ENCODE measurements around the gene BOK. TPM values are rescaled to one million over a fixed set of nuclear protein-coding genes. Genes with fewer than 3 reads are reported as not detected.

BOK gene
- total and polyA plus RNA-seq, 2 donors (not counting 3 experiments of a cell fraction or from before 2014, with no cell fraction given) = 76.0 to 95.5 TPM

DNA sequence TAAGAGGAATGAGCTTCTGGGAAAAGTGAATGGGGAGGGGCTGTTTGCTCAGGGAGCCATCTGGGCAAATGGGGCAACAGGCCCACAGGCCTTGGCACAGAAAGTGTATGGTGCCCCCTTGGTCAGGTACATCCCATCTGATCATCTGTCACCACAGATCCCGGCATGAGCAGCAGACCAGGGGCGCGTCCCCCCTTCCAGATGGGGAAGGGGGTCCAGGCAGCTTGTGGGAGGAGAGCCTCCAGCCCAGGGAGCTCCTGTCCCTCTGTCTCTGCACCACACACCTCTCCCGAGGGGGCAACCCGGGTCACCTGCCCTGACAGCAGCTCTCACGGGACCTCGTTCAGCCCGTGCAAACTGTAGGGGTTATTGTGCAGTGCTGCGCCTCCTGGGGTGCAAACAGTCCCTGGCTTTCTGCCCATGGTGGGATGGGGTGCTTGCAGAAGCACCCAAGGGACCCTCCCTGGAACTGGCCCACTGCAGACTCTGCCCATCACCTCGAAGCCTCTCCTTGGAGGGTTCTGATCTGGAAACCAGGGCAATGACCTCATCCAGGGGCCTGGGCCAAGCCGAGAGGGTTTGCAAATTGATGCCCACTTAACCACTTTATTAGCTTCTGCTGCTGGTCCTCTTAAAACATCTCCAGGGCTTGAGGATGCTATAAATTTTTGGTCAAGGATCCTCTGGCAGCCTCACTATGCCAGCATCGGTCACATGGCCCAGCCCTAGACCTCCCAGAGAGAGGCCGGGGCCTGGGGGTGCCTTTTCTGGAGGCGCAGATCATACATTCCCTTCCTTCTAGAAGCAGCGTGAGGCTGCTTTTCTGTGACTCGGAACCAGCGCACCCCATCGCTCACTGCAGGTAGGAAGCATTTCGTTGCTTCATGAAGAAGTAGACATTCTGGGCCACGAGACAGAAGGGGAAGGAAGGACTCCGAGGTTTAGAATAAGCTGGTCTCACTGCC, 7.6 kb upstream of the BOK start:
- DNase-seq (ENCODE audit: low read depth, low spot score) (no peak), FAIRE-seq (no peak)
- H3K4me1 ChIP-seq (ENCODE audit: control insufficient read depth, extremely low read depth, insufficient read depth, low read length) = peaks cover 26% of the 10 kb centered on the region
- intact Hi-C loops (cut with micrococcal nuclease) (no loop called here), dilution Hi-C loops (cut with MboI; ENCODE audit: extremely low pct_ligation_motif_present, low sequenced_read_pairs) (no loop called here)
- no TSS peak for BruUV-seq (replicated peaks)
- no peak overlapping the region for H3K4me2 ChIP-seq (ENCODE audit: insufficient read depth, low read length)
- no peaks in the 10 kb centered on the region for H3K9me1 ChIP-seq (replicated peaks; ENCODE audit: control insufficient read depth, extremely low read depth, insufficient read depth, low read length)
- H3K27me3 ChIP-seq (ENCODE audit: control insufficient read depth in 2 of 2, insufficient read depth in 2 of 2, low read length in 2 of 2) = no peaks in the 10 kb centered on the region
- TF ChIP-seq JUN (IDR thresholded peaks at IDR 0.05; ENCODE audit: borderline replicate concordance, insufficient read depth, insufficient read length, low read depth) (no peak), POLR2A (IDR thresholded peaks at IDR 0.05; ENCODE audit: low read depth, low read length) (no peak)
- H3K9me3 ChIP-seq (replicated peaks; ENCODE audit: control insufficient read depth, insufficient read depth, low read length) = no peaks in the 10 kb centered on the region
- CTCF ChIA-PET = no interaction called here
- no peak overlapping the region for H3K9ac ChIP-seq (replicated peaks; ENCODE audit: extremely low read depth, insufficient read depth, low read length)
- H3K4me3 ChIP-seq (replicated peaks in 1 of 3; ENCODE audit: insufficient read depth in 1 of 3, low read depth in 1 of 3, low read length in 3 of 3) = no peak overlapping the region
- no peak overlapping the region for H3K27ac ChIP-seq (ENCODE audit: insufficient read depth, low read depth, low read length)
- H3K36me3 ChIP-seq (ENCODE audit: control insufficient read depth in 2 of 2, extremely low read depth in 1 of 2, insufficient read depth in 2 of 2, low read length in 2 of 2) = no peaks in the 10 kb centered on the region
- no peaks in the 10 kb centered on the region for H3K79me2 ChIP-seq (ENCODE audit: control insufficient read depth, insufficient read depth, low read length)
- POLR2A ChIA-PET = no interaction called here
- H2AFZ ChIP-seq (ENCODE audit: low read depth, low read length) = no peak overlapping the region
- H4K20me1 ChIP-seq (replicated peaks; ENCODE audit: control insufficient read depth, extremely low read depth, insufficient read depth, low read length) = no peaks in the 10 kb centered on the region

DNA sequence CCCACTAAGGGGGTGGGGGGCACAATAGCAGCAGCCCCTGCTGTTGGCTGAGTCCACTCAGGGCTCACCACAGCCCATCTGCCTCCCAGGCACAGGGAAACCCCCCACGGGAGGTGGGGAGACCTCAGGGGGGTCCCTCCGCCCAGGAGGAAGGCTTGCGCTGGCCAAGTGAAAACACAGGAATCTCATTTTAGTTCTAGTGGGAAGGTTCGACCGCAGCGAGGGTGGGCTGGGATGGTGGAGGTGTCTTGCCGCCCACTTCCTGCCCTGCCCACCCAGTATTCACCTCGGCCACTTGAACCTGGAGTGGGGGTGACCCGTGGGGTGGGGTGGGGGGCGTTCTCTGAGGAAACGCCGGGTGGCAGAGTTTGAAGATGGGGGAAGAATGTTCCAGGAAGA, 6.9 kb upstream of the BOK start:
- FAIRE-seq (no peak), DNase-seq (ENCODE audit: low read depth, low spot score) (no peak)
- Histone ChIP-seq H3K9me3 (replicated peaks; ENCODE audit: control insufficient read depth, insufficient read depth, low read length) (no peaks in the 10 kb centered on the region), H4K20me1 (replicated peaks; ENCODE audit: control insufficient read depth, extremely low read depth, insufficient read depth, low read length) (no peaks in the 10 kb centered on the region), H3K4me3 (replicated peaks in 1 of 3; ENCODE audit: insufficient read depth in 1 of 3, low read depth in 1 of 3, low read length in 3 of 3) (no peak overlapping the region), H3K9ac (replicated peaks; ENCODE audit: extremely low read depth, insufficient read depth, low read length) (no peak overlapping the region), H3K4me2 (ENCODE audit: insufficient read depth, low read length) (no peak overlapping the region), H3K9me1 (replicated peaks; ENCODE audit: control insufficient read depth, extremely low read depth, insufficient read depth, low read length) (no peaks in the 10 kb centered on the region), H3K27ac (ENCODE audit: insufficient read depth, low read depth, low read length) (no peak overlapping the region), H3K36me3 (ENCODE audit: control insufficient read depth in 2 of 2, extremely low read depth in 1 of 2, insufficient read depth in 2 of 2, low read length in 2 of 2) (no peaks in the 10 kb centered on the region), H3K4me1 (ENCODE audit: control insufficient read depth, extremely low read depth, insufficient read depth, low read length) (peaks cover 20% of the 10 kb centered on the region), H3K79me2 (ENCODE audit: control insufficient read depth, insufficient read depth, low read length) (no peaks in the 10 kb centered on the region), H2AFZ (ENCODE audit: low read depth, low read length) (no peak overlapping the region), H3K27me3 (ENCODE audit: control insufficient read depth in 2 of 2, insufficient read depth in 2 of 2, low read length in 2 of 2) (no peaks in the 10 kb centered on the region)
- POLR2A ChIA-PET = no interaction called here
- dilution Hi-C loops (cut with MboI; ENCODE audit: extremely low pct_ligation_motif_present, low sequenced_read_pairs) = no loop called here
- TF ChIP-seq FOS (IDR thresholded peaks at IDR 0.05; ENCODE audit: borderline replicate concordance, insufficient read depth, low read length) = no peak
- TF ChIP-seq, protein P1, sequence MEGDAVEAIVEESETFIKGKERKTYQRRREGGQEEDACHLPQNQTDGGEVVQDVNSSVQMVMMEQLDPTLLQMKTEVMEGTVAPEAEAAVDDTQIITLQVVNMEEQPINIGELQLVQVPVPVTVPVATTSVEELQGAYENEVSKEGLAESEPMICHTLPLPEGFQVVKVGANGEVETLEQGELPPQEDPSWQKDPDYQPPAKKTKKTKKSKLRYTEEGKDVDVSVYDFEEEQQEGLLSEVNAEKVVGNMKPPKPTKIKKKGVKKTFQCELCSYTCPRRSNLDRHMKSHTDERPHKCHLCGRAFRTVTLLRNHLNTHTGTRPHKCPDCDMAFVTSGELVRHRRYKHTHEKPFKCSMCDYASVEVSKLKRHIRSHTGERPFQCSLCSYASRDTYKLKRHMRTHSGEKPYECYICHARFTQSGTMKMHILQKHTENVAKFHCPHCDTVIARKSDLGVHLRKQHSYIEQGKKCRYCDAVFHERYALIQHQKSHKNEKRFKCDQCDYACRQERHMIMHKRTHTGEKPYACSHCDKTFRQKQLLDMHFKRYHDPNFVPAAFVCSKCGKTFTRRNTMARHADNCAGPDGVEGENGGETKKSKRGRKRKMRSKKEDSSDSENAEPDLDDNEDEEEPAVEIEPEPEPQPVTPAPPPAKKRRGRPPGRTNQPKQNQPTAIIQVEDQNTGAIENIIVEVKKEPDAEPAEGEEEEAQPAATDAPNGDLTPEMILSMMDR (IDR thresholded peaks at IDR 0.05; ENCODE audit: extremely low read depth in 1 of 2, insufficient read depth in 1 of 2, low read depth in 1 of 2, low read length in 2 of 2) = no peak
- TF ChIP-seq POLR2AphosphoS5 (IDR thresholded peaks at IDR 0.05; ENCODE audit: insufficient read depth, low read depth, low read length) = no peak
- no peak for TF ChIP-seq EZH2 (IDR thresholded peaks at IDR 0.05; ENCODE audit: borderline replicate concordance, low read depth, low read length, severe bottlenecking)
- TF ChIP-seq, protein P2, sequence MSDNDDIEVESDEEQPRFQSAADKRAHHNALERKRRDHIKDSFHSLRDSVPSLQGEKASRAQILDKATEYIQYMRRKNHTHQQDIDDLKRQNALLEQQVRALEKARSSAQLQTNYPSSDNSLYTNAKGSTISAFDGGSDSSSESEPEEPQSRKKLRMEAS (IDR thresholded peaks at IDR 0.05; ENCODE audit: insufficient read depth, insufficient read length) = no peak
- TF ChIP-seq MYC (IDR thresholded peaks at IDR 0.05; ENCODE audit: low read depth, low read length) = no peak
- TF ChIP-seq JUN (IDR thresholded peaks at IDR 0.05; ENCODE audit: borderline replicate concordance, insufficient read depth, insufficient read length, low read depth) = no peak
- no peak for TF ChIP-seq POLR2A (IDR thresholded peaks at IDR 0.05; ENCODE audit: low read depth, low read length)
- TF ChIP-seq GATA2 (IDR thresholded peaks at IDR 0.05; ENCODE audit: insufficient read depth, insufficient read length, low read depth, low read length) = no peak
- intact Hi-C loops (cut with micrococcal nuclease) = no loop called here
- CTCF ChIA-PET = no interaction called here
- no TSS peak for BruUV-seq (replicated peaks)
